GM19438 (cell line): Measurements from ENCODE around the gene LRRC45.

Experiments used
- ATAC-seq: cut with Tn5 transposase; IDR thresholded peaks from one replicate; pipeline ENCODE4 v1.9.1; 2021; ENCODE audit warnings: low read depth; ENCODE audit not compliant: unreplicated experiment

Gene LRRC45

GRCh38 chr17:82017612-82018151 lies 5.4 kb upstream of the LRRC45 start:
- no peak for ATAC-seq

- no peak for ATAC-seq
Observed at GRCh38 chr17:82018152-82018988, 4.7 kb upstream of the LRRC45 start.

GRCh38 chr17:82018989-82019689 lies 4.0 kb upstream of the LRRC45 start:
- ATAC-seq = no peak

- no peak for ATAC-seq
Observed at GRCh38 chr17:82019690-82020571, 3.2 kb upstream of the LRRC45 start.

- no peak for ATAC-seq
Observed at GRCh38 chr17:82020572-82021106, 2.5 kb upstream of the LRRC45 start.

- no peak for ATAC-seq
Observed at GRCh38 chr17:82021107-82021899, 1.8 kb upstream of the LRRC45 start.

- no peak for ATAC-seq
Observed at GRCh38 chr17:82021900-82022309, 1.2 kb upstream of the LRRC45 start.

- no peak for ATAC-seq
Observed at GRCh38 chr17:82022310-82022980, 660 bp upstream of the LRRC45 start, which contains the start of gene CENPX. TSS of gene CENPX (minus strand) at chr17:82022878. CDS start at chr17:82022861, 17 bp downstream.

GRCh38 chr17:82023447-82024241 lies 539 bp downstream of the LRRC45 start:
- peak; percentile 2 for ATAC-seq

- ATAC-seq = no peak
Observed at GRCh38 chr17:82024859-82025258, 1.8 kb downstream of the LRRC45 start.

GRCh38 chr17:82025401-82026107 lies 2.4 kb downstream of the LRRC45 start:
- no peak for ATAC-seq

GRCh38 chr17:82028246-82028645 lies 5.1 kb downstream of the LRRC45 start:
- ATAC-seq = no peak

GRCh38 chr17:82028966-82029365 lies 5.9 kb downstream of the LRRC45 start:
- no peak for ATAC-seq

- no peak for ATAC-seq
Observed at GRCh38 chr17:82029391-82029790, 6.3 kb downstream of the LRRC45 start.

- no peak for ATAC-seq
Observed at GRCh38 chr17:82029990-82030469, 6.9 kb downstream of the LRRC45 start.

- no peak for ATAC-seq
Observed at GRCh38 chr17:82030470-82031302, 7.6 kb downstream of the LRRC45 start.
